Measurements from ENCODE around the gene CFAP97D1.

Gene CFAP97D1

DNA sequence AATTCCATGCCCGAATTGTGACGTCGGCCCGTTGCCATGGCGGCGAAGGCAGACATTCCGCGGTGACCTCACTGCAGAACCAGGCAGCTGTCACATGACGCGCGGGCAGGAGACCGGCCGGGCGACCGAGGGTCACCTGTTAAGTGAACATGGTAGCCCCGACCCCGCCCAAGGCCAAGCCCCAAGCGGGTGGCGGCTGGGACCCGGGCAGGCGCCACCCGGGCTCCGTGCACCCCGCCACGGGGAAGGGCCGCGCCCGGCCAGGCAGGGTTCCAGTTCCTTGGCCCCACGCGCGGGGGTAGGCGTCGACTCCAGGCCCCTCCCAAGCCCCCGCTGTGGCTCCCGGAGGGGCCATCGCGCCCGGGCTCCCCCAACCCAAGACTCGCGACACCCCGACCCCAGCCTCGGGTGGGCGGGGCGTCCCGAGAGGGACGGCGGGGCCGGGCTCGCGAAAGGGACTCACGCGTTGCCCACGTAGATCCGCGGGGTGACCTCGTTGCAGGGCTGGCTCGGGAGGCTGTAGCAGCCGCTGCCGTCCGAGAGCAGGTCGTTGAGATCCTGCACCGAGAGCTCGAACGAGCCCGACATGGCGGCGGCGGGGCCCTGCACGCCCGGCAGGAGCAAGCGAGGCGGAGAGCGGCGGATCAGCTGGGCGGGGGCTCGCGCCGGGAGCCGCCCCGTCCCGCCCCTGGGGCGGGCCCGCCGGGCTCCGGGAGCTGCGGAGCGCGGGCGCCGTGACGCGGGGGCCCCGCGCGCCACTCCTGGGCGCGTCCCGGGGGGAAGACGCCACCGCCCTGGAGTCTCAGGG is 1.7 kb upstream of the CFAP97D1 start, which contains the start of gene DUSP3 (continued):
- TF ChIP-seq, protein P1, sequence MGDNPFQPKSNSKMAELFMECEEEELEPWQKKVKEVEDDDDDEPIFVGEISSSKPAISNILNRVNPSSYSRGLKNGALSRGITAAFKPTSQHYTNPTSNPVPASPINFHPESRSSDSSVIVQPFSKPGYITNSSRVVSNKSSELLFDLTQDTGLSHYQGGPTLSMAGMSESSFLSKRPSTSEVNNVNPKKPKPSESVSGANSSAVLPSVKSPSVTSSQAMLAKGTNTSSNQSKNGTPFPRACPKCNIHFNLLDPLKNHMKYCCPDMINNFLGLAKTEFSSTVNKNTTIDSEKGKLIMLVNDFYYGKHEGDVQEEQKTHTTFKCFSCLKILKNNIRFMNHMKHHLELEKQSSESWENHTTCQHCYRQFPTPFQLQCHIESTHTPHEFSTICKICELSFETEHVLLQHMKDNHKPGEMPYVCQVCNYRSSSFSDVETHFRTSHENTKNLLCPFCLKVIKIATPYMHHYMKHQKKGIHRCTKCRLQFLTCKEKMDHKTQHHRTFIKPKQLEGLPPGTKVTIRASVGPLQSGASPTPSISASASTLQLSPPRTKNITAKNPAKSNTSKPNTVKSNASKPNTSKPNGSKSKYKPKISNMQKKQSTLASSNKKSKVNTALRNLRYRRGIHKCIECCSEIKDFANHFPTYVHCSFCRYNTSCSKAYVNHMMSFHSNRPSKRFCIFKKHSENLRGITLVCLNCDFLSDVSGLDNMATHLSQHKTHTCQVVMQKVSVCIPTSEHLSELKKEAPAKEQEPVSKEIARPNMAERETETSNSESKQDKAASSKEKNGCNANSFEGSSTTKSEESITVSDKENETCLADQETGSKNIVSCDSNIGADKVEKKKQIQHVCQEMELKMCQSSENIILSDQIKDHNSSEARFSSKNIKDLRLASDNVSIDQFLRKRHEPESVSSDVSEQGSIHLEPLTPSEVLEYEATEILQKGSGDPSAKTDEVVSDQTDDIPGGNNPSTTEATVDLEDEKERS (tag by site-specific recombination; IDR thresholded peaks at IDR 0.05) = no peak
- TF ChIP-seq ZNF292 (tag by site-specific recombination; IDR thresholded peaks at IDR 0.05; ENCODE audit: borderline replicate concordance, low read depth) = no peak
- TF ChIP-seq ZNF423 (tag by site-specific recombination; IDR thresholded peaks at IDR 0.05) = peak; percentile 57
- TF ChIP-seq KLF1 (tag by site-specific recombination; IDR thresholded peaks at IDR 0.05) = peak; percentile 73; the same call in 1 of the 2 replicates
- TF ChIP-seq ZNF302 (tag by site-specific recombination; IDR thresholded peaks at IDR 0.05; ENCODE audit: low read depth) = no peak
- peak; percentile 81; the same call in 1 of the 2 replicates for TF ChIP-seq KLF8 (tag by site-specific recombination; IDR thresholded peaks at IDR 0.05)
- TF ChIP-seq ZBTB21 (tag by site-specific recombination; IDR thresholded peaks at IDR 0.05) = peak; percentile 94; the same call in 1 of the 2 replicates
- TF ChIP-seq, protein P2, sequence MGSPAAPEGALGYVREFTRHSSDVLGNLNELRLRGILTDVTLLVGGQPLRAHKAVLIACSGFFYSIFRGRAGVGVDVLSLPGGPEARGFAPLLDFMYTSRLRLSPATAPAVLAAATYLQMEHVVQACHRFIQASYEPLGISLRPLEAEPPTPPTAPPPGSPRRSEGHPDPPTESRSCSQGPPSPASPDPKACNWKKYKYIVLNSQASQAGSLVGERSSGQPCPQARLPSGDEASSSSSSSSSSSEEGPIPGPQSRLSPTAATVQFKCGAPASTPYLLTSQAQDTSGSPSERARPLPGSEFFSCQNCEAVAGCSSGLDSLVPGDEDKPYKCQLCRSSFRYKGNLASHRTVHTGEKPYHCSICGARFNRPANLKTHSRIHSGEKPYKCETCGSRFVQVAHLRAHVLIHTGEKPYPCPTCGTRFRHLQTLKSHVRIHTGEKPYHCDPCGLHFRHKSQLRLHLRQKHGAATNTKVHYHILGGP (tag by site-specific recombination; IDR thresholded peaks at IDR 0.05) = no peak
- peak; percentile 53 for TF ChIP-seq ZNF398 (tag by site-specific recombination; IDR thresholded peaks at IDR 0.05)
- TF ChIP-seq KLF10 (tag by site-specific recombination; IDR thresholded peaks at IDR 0.05) = peak; percentile 44
- TF ChIP-seq, protein P3, sequence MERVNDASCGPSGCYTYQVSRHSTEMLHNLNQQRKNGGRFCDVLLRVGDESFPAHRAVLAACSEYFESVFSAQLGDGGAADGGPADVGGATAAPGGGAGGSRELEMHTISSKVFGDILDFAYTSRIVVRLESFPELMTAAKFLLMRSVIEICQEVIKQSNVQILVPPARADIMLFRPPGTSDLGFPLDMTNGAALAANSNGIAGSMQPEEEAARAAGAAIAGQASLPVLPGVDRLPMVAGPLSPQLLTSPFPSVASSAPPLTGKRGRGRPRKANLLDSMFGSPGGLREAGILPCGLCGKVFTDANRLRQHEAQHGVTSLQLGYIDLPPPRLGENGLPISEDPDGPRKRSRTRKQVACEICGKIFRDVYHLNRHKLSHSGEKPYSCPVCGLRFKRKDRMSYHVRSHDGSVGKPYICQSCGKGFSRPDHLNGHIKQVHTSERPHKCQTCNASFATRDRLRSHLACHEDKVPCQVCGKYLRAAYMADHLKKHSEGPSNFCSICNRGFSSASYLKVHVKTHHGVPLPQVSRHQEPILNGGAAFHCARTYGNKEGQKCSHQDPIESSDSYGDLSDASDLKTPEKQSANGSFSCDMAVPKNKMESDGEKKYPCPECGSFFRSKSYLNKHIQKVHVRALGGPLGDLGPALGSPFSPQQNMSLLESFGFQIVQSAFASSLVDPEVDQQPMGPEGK (tag by site-specific recombination; IDR thresholded peaks at IDR 0.05) = peak; percentile 65
- TF ChIP-seq ZNF501 (tag by site-specific recombination; IDR thresholded peaks at IDR 0.05) = 0 out of 2 replicates have a peak, but pooled peaks have one; percentile 38

DNA sequence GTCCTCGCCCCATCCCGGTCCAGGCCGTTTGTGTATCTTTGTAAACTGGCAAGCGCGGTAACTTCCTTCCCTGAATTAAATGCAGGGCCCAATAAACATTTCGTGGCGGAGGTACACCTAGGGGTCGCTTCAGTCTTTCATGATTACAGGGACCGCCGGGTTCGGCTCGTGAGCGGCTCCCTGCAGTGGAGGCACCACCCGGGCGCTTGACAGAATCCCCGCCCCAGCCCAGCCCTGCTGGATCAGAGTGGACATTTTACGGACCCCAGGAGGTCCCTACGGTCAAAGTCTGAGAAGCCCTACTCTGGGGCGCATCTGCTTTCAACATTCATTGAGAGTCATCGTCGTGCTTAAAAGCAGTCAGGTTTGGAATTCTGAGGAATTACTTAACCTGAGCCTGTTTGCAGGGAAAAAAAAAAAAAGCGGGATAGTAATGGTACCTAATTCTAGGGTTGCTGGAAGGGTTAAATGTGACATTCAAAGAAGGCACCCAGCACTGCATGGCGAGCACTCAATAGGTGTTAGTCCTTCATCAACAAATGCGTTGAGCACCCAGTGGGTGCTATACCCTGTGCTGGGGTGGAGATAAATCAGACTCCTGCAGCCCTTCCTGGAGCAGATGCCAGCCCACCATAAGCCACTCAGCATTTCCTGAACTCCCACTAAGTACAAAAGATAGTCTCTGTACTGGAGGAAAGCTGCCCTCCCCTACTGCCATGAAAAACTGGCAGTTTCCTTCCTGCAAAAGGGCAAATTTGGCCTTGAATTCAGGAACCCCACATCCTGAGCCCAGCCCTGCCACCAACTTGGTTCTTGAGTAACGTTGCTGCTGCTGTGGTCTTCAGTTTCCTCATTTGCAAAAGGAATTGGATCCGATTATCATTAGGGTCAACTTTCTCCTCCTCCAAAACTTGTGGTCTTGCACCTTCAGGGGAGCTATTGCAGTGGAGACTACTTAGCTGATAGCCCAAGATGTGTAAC is 800 bp upstream of the CFAP97D1 start:
- POLR2A ChIA-PET = interaction anchor here (0.9 to 1.6 kb wide), 7 partner anchors 8 to 79 kb away, joined by 3 to 9 read pairs (median 5); partner anchors contain the start of gene CD300LG
- H3K4me1 ChIP-seq (ENCODE audit: control insufficient read depth, insufficient read depth, low read length) = no peaks in the 10 kb centered on the region
- peaks cover 10 to 24% of the 10 kb centered on the region in 2 experiments; a peak in 2 of 3 replicates for H3K36me3 ChIP-seq (ENCODE audit: control insufficient read depth in 2 of 2, insufficient read depth in 1 of 2, low read length in 2 of 2)
- CTCF ChIA-PET = interaction anchor here (0.6 to 2.5 kb wide), 6 partner anchors 13 to 99 kb away, joined by 3 to 15 read pairs (median 3); partner anchors contain the start of genes CD300LG and SOST
- H3K4me3 ChIP-seq (ENCODE audit: low read depth, low read length) = peak overlapping the region; percentile 85
- H3K9me3 ChIP-seq (ENCODE audit: control insufficient read depth, insufficient read depth, low read depth, low read length) = no peaks in the 10 kb centered on the region
- H3K27ac ChIP-seq (ENCODE audit: extremely low read depth, low read depth, low read length) = peak overlapping the region; percentile 93; the same call in 1 of the 2 replicates
- TF ChIP-seq ZNF571 (tag by site-specific recombination; IDR thresholded peaks at IDR 0.05) (no peak), ZNF488 (tag by site-specific recombination; IDR thresholded peaks at IDR 0.05) (no peak), ZFP3 (tag by site-specific recombination; IDR thresholded peaks at IDR 0.05; ENCODE audit: low read depth) (no peak), ATF2 (tag by site-specific recombination; IDR thresholded peaks at IDR 0.05; ENCODE audit: low read depth) (no peak), ZNF664 (tag by site-specific recombination; IDR thresholded peaks at IDR 0.05) (no peak), ZNF600 (tag by site-specific recombination; IDR thresholded peaks at IDR 0.05) (no peak), MZF1 (tag by site-specific recombination; IDR thresholded peaks at IDR 0.05; ENCODE audit: borderline replicate concordance) (no peak)
- TF ChIP-seq, protein P4, sequence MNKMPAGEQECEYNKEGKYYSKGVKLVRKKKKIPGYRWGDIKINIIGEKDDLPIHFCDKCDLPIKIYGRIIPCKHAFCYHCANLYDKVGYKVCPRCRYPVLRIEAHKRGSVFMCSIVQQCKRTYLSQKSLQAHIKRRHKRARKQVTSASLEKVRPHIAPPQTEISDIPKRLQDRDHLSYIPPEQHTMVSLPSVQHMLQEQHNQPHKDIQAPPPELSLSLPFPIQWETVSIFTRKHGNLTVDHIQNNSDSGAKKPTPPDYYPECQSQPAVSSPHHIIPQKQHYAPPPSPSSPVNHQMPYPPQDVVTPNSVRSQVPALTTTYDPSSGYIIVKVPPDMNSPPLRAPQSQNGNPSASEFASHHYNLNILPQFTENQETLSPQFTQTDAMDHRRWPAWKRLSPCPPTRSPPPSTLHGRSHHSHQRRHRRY (tag by site-specific recombination; IDR thresholded peaks at IDR 0.05) = no peak

All from HEK293 (cell line).